Measurements from ENCODE around the gene CREBBP.

Gene CREBBP

GRCh38 chr16:3866703-3867431 lies 13.6 kb downstream of the CREBBP start:
- no peaks in the 10 kb centered on the region for H3K27me3 ChIP-seq (ENCODE audit: low read depth, low read length)
- no peaks in the 10 kb centered on the region for H3K36me3 ChIP-seq (ENCODE audit: control insufficient read depth in 1 of 2, insufficient read depth in 2 of 2, low read length in 2 of 2)
- H3K9me3 ChIP-seq (ENCODE audit: control insufficient read depth in 1 of 2, low read length in 2 of 2), result no peaks in the 10 kb centered on the region
- peaks cover 10 to 83% of the 10 kb centered on the region in 2 donors for H3K4me1 ChIP-seq (ENCODE audit: control insufficient read depth in 1 of 2, insufficient read depth in 2 of 2, low read length in 2 of 2)
- no peak overlapping the region for H3K4me3 ChIP-seq (ENCODE audit: low read depth in 1 of 2, low read length in 2 of 2)
- H3K27ac ChIP-seq (ENCODE audit: low read length), result no peak overlapping the region

GRCh38 chr16:3865241-3865640 lies 15.3 kb downstream of the CREBBP start:
- Histone ChIP-seq H3K27ac (ENCODE audit: low read length) (no peak overlapping the region), H3K4me1 (ENCODE audit: control insufficient read depth in 1 of 2, insufficient read depth in 2 of 2, low read length in 2 of 2) (peaks cover 10 to 80% of the 10 kb centered on the region in 2 donors)

GRCh38 chr16:3864562-3864961 lies 16.0 kb downstream of the CREBBP start:
- Histone ChIP-seq H3K4me1 (ENCODE audit: control insufficient read depth in 1 of 2, insufficient read depth in 2 of 2, low read length in 2 of 2) (peaks cover 10 to 73% of the 10 kb centered on the region in 2 donors), H3K4me3 (ENCODE audit: low read depth in 1 of 2, low read length in 2 of 2) (no peak overlapping the region)

More at GRCh38 chr16:3865241-3865640, 15.3 kb downstream of the CREBBP start:
- Histone ChIP-seq H3K27me3 (ENCODE audit: low read depth, low read length) (no peaks in the 10 kb centered on the region), H3K4me3 (ENCODE audit: low read depth in 1 of 2, low read length in 2 of 2) (no peak overlapping the region), H3K9me3 (ENCODE audit: control insufficient read depth in 1 of 2, low read length in 2 of 2) (no peaks in the 10 kb centered on the region), H3K36me3 (ENCODE audit: control insufficient read depth in 1 of 2, insufficient read depth in 2 of 2, low read length in 2 of 2) (no peaks in the 10 kb centered on the region)

GRCh38 chr16:3863587-3863986 lies 16.9 kb downstream of the CREBBP start:
- Histone ChIP-seq H3K9me3 (ENCODE audit: control insufficient read depth in 1 of 2, low read length in 2 of 2) (no peaks in the 10 kb centered on the region), H3K27ac (ENCODE audit: low read length) (no peak overlapping the region), H3K4me1 (ENCODE audit: control insufficient read depth in 1 of 2, insufficient read depth in 2 of 2, low read length in 2 of 2) (peaks cover 10 to 69% of the 10 kb centered on the region in 2 donors), H3K4me3 (ENCODE audit: low read depth in 1 of 2, low read length in 2 of 2) (no peak overlapping the region), H3K27me3 (ENCODE audit: low read depth, low read length) (no peaks in the 10 kb centered on the region), H3K36me3 (ENCODE audit: control insufficient read depth in 1 of 2, insufficient read depth in 2 of 2, low read length in 2 of 2) (no peaks in the 10 kb centered on the region)

More at GRCh38 chr16:3864562-3864961, 16.0 kb downstream of the CREBBP start:
- Histone ChIP-seq H3K27ac (ENCODE audit: low read length) (no peak overlapping the region), H3K36me3 (ENCODE audit: control insufficient read depth in 1 of 2, insufficient read depth in 2 of 2, low read length in 2 of 2) (no peaks in the 10 kb centered on the region), H3K27me3 (ENCODE audit: low read depth, low read length) (no peaks in the 10 kb centered on the region), H3K9me3 (ENCODE audit: control insufficient read depth in 1 of 2, low read length in 2 of 2) (no peaks in the 10 kb centered on the region)

GRCh38 chr16:3861808-3862451 lies 18.6 kb downstream of the CREBBP start:
- no peak overlapping the region for H3K27ac ChIP-seq (ENCODE audit: low read length)
- no peaks in the 10 kb centered on the region for H3K27me3 ChIP-seq (ENCODE audit: low read depth, low read length)
- H3K4me3 ChIP-seq (ENCODE audit: low read depth in 1 of 2, low read length in 2 of 2), result no peak overlapping the region
- H3K36me3 ChIP-seq (ENCODE audit: control insufficient read depth in 1 of 2, insufficient read depth in 2 of 2, low read length in 2 of 2), result no peaks in the 10 kb centered on the region
- peaks cover 21 to 76% of the 10 kb centered on the region in 2 donors for H3K4me1 ChIP-seq (ENCODE audit: control insufficient read depth in 1 of 2, insufficient read depth in 2 of 2, low read length in 2 of 2)
- no peaks in the 10 kb centered on the region for H3K9me3 ChIP-seq (ENCODE audit: control insufficient read depth in 1 of 2, low read length in 2 of 2)

DNA sequence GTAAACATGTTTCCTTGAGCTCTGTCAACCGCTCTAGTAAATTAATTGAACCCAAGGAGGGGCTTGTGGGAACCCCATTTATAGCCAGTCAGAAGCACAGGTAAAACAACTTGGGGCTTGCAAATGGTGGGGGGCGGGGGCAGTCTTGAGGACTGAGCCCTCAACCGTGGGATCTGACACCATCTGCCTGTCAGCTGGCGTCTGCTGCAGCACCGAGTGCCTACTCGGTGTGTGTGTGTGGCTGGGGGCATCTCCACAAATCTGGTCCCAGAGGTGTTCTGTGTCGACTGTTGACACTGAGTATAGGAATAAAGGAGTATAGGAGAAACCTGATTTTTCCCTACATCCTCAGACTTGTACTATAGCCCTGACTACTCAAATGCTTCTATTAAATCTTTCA lies 20.6 kb downstream of the CREBBP start:
- H3K4me1 ChIP-seq (ENCODE audit: control insufficient read depth in 1 of 2, insufficient read depth in 2 of 2, low read length in 2 of 2), result peaks cover 21 to 74% of the 10 kb centered on the region in 2 donors

GRCh38 chr16:3858801-3859200 lies 21.7 kb downstream of the CREBBP start:
- Histone ChIP-seq H3K27me3 (ENCODE audit: low read depth, low read length) (no peaks in the 10 kb centered on the region), H3K27ac (ENCODE audit: low read length) (no peak overlapping the region), H3K36me3 (ENCODE audit: control insufficient read depth in 1 of 2, insufficient read depth in 2 of 2, low read length in 2 of 2) (no peaks in the 10 kb centered on the region), H3K4me3 (ENCODE audit: low read depth in 1 of 2, low read length in 2 of 2) (no peak overlapping the region), H3K9me3 (ENCODE audit: control insufficient read depth in 1 of 2, low read length in 2 of 2) (no peaks in the 10 kb centered on the region), H3K4me1 (ENCODE audit: control insufficient read depth in 1 of 2, insufficient read depth in 2 of 2, low read length in 2 of 2) (peaks cover 26 to 76% of the 10 kb centered on the region in 2 donors)

More for the DNA sequence above, 20.6 kb downstream of the CREBBP start:
- Histone ChIP-seq H3K27me3 (ENCODE audit: low read depth, low read length) (no peaks in the 10 kb centered on the region), H3K9me3 (ENCODE audit: control insufficient read depth in 1 of 2, low read length in 2 of 2) (no peaks in the 10 kb centered on the region), H3K27ac (ENCODE audit: low read length) (no peak overlapping the region), H3K4me3 (ENCODE audit: low read depth in 1 of 2, low read length in 2 of 2) (no peak overlapping the region), H3K36me3 (ENCODE audit: control insufficient read depth in 1 of 2, insufficient read depth in 2 of 2, low read length in 2 of 2) (no peaks in the 10 kb centered on the region)

DNA sequence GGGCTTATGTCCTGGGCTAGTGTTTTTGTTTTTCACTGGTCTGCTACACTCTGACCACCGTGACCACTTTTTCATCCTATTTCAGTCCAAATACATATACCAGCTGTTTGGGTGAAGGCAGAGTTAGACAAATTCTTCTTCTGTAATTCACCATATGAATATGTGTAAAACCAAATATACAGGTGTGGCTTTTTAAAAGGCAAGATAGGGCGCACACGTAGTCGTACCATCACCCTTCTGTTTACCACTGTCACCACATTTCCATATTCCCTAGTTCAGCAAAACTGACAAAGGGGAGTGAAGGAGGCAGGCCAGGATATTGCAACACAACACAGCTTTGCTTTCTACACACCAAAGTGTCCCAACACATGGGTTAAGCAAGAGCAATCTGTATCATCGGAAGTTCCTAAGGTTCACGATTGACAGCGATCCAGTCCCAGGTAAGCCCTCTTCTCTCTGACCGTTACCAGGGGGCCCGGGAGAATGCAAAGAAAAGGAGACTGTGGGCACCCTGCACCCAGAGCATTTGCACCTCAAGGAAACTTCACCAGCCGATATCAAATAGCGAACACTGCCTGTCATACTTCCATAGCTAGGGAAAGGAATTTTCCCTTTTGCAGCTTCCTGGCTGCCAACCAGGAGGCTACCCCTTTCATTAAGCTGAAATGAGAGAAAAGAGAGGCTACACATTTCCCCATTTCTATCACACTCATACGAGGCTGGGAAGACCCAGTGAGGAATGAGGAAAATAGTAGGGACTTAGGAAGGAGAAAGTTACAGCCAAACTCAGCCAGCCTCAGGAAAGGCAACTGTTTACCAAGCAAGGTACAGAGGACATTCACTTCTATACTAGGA lies 23.1 kb downstream of the CREBBP start:
- Histone ChIP-seq H3K9me3 (ENCODE audit: control insufficient read depth in 1 of 2, low read length in 2 of 2) (no peaks in the 10 kb centered on the region), H3K27me3 (ENCODE audit: low read depth, low read length) (no peaks in the 10 kb centered on the region), H3K27ac (ENCODE audit: low read length) (peak overlapping the region; percentile 58), H3K4me1 (ENCODE audit: control insufficient read depth in 1 of 2, insufficient read depth in 2 of 2, low read length in 2 of 2) (peaks cover 22 to 70% of the 10 kb centered on the region in 2 donors), H3K36me3 (ENCODE audit: control insufficient read depth in 1 of 2, insufficient read depth in 2 of 2, low read length in 2 of 2) (no peaks in the 10 kb centered on the region), H3K4me3 (ENCODE audit: low read depth in 1 of 2, low read length in 2 of 2) (peak overlapping the region in 1 of 2 donors; percentile 20)

DNA sequence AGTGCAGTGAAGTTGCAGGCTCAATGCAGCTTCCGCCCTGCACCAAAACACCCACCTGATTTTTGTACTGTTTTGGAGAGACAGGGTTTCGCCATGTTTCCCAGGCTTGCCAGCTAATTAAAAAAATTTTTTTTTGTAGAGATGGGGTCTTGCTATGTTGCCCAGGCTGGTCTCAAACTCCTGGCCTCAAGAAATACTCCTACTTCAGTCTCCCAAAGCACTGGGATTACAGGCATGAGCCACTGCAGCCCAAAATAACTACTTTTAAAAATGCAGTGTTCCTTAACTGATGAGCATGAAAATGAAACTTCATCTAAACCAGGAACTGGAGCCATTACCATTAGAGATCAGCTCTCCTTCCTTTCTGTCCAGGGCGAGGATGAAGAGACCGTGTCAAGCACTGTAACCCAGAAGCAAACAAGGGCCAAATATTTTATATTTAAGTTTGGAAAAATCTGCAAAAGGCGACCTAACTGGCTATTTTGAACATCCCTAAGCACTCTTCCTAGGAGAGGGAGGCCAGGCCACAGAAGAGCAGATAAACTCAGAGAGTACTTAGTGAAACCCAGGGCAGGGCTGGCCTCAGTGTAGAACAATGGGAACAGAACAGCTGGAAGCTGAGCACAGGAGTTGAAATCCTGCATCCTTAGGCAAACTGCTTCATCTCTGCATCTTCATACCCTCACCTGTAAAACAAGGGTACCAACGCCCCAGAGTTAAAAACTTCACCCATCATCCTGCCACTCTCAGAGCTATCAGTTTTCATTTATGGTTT lies 24.0 kb downstream of the CREBBP start:
- no peaks in the 10 kb centered on the region for H3K9me3 ChIP-seq (ENCODE audit: control insufficient read depth in 1 of 2, low read length in 2 of 2)
- H3K4me1 ChIP-seq (ENCODE audit: control insufficient read depth in 1 of 2, insufficient read depth in 2 of 2, low read length in 2 of 2), result peaks cover 22 to 62% of the 10 kb centered on the region in 2 donors
- H3K27me3 ChIP-seq (ENCODE audit: low read depth, low read length), result no peaks in the 10 kb centered on the region
- H3K27ac ChIP-seq (ENCODE audit: low read length), result peak overlapping the region; percentile 18
- H3K4me3 ChIP-seq (ENCODE audit: low read depth in 1 of 2, low read length in 2 of 2), result no peak overlapping the region
- no peaks in the 10 kb centered on the region for H3K36me3 ChIP-seq (ENCODE audit: control insufficient read depth in 1 of 2, insufficient read depth in 2 of 2, low read length in 2 of 2)

- Histone ChIP-seq H3K4me3 (ENCODE audit: low read depth in 1 of 2, low read length in 2 of 2) (no peak overlapping the region), H3K27me3 (ENCODE audit: low read depth, low read length) (no peaks in the 10 kb centered on the region), H3K4me1 (ENCODE audit: control insufficient read depth in 1 of 2, insufficient read depth in 2 of 2, low read length in 2 of 2) (peaks cover 23 to 63% of the 10 kb centered on the region in 2 donors), H3K27ac (ENCODE audit: low read length) (no peak overlapping the region), H3K9me3 (ENCODE audit: control insufficient read depth in 1 of 2, low read length in 2 of 2) (no peaks in the 10 kb centered on the region), H3K36me3 (ENCODE audit: control insufficient read depth in 1 of 2, insufficient read depth in 2 of 2, low read length in 2 of 2) (peaks cover 6 to 10% of the 10 kb centered on the region in 2 donors)
Observed at GRCh38 chr16:3854750-3855541, 25.6 kb downstream of the CREBBP start.
